Liver (tissue), 2 donors: ENCODE measurements around the gene CTDSP2.

Experiments
- YY1 ChIP-seq: IDR thresholded peaks from 2 replicates; pipeline ENCODE4 v1.6.1; 2016; ENCODE audit warnings: antibody characterized with exemption, mild to moderate bottlenecking
- TF ChIP-seq, protein P1 (sequence below): fragments of 150-350 bp; IDR thresholded peaks from 2 replicates; pipeline ENCODE4 v1.5.1; 2017; ENCODE audit warnings: improper control_type of control experiment, low read depth, low read length; ENCODE audit not compliant: missing input control
- donor health status: healthy.

DNA sequence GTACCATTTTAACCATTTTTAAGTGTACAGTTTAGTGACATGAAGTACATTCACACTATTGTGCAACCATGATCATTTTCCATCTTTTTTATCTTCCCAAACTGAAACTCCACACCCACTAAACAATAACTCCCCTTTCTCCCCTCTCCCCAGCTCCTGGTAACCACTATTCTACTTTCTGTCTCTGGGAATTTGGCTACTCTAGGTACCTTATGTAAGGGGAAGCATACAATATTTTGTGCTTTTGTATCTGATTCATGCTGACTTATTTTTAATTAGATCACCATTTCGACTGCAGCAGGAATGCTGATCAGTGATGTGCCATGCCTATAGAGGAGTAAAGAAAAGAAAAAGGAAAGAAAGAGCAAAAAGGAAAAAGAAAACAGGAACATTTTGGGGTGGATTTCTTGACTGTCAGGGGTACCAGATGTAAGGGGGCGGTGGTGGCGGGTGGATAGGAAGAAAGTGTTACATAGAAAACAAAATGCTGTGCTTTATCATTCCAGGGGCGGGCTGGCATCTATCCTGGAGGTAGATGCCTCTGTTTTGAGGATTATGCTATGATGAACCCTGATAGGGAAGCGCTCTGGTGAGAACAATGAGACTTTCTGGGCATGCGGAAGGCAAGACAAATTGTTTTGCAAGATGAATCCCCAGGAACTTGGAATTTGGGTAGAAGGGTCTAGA, 45.2 kb upstream of the CTDSP2 start:
- TF ChIP-seq, protein P1, sequence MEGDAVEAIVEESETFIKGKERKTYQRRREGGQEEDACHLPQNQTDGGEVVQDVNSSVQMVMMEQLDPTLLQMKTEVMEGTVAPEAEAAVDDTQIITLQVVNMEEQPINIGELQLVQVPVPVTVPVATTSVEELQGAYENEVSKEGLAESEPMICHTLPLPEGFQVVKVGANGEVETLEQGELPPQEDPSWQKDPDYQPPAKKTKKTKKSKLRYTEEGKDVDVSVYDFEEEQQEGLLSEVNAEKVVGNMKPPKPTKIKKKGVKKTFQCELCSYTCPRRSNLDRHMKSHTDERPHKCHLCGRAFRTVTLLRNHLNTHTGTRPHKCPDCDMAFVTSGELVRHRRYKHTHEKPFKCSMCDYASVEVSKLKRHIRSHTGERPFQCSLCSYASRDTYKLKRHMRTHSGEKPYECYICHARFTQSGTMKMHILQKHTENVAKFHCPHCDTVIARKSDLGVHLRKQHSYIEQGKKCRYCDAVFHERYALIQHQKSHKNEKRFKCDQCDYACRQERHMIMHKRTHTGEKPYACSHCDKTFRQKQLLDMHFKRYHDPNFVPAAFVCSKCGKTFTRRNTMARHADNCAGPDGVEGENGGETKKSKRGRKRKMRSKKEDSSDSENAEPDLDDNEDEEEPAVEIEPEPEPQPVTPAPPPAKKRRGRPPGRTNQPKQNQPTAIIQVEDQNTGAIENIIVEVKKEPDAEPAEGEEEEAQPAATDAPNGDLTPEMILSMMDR: no peak
- no peak for TF ChIP-seq YY1
